Activated B cell treated with CpG ODN at 0.5 μM for 24 hours (primary cell): Measurements from ENCODE around the gene IMPDH1. TPM values are rescaled to one million over a fixed set of nuclear protein-coding genes. Genes with fewer than 3 reads are reported as not detected.

Experiments used
- ATAC-seq: fragments of 200-7000 bp; cut with Tn5 transposase; one replicate; pipeline ENCODE4 v1.10.0; 2021; ENCODE audit warnings: low read depth, mild to moderate bottlenecking, moderate library complexity
- CTCF ChIA-PET: fragments of 350-600 bp; sonication (Branson Sonifier 250); formaldehyde crosslinking; loops from one replicate; lab custom pipeline; 2021; ENCODE audit warnings: antibody characterized with exemption; lab: Charles Lee
- POLR2A ChIA-PET: fragments of 350-600 bp; sonication (Branson Sonifier 250); formaldehyde crosslinking; loops from one replicate; lab custom pipeline; 2021; ENCODE audit warnings: antibody characterized with exemption; lab: Charles Lee
- DNase-seq: peaks from one replicate; pipeline ENCODE4 v3.0.0; 2022
- H3K27ac Mint-ChIP-seq: one replicate; pipeline ENCODE4 v1.8.0; 2020; ENCODE audit warnings: mixed read lengths
- H3K27me3 Mint-ChIP-seq: one replicate; pipeline ENCODE4 v1.8.0; 2021; ENCODE audit warnings: mixed read lengths
- H3K36me3 Mint-ChIP-seq: one replicate; pipeline ENCODE4 v1.8.0; 2021; ENCODE audit warnings: low read depth, mixed read lengths
- H3K4me1 Mint-ChIP-seq: one replicate; pipeline ENCODE4 v1.8.0; 2021; ENCODE audit warnings: mixed read lengths
- H3K4me3 Mint-ChIP-seq: one replicate; pipeline ENCODE4 v1.8.0; 2020; ENCODE audit warnings: mild to moderate bottlenecking, mixed read lengths
- H3K9me3 Mint-ChIP-seq: one replicate; pipeline ENCODE4 v1.8.0; 2020; ENCODE audit warnings: mixed read lengths
- intact Hi-C: fragments of 100-400 bp; cut with micrococcal nuclease; formaldehyde crosslinking; loops from one replicate; pipeline ENCODE4 v1.15.1; 2024
- total RNA-seq: library from RNA; stranded (reverse); gene quantifications from 2 replicates; pipeline ENCODE4 v1.2.3, GENCODE V29; 2022
- TF ChIP-seq, protein P1 (sequence below): fragments of 200-600 bp; IDR thresholded peaks from one replicate; pipeline ENCODE4 v1.8.0; 2022; ENCODE audit warnings: antibody characterized with exemption, mild to moderate bottlenecking

IMPDH1 gene
- total RNA-seq, 1 donor from 2014 or later = 45.8 TPM

DNA sequence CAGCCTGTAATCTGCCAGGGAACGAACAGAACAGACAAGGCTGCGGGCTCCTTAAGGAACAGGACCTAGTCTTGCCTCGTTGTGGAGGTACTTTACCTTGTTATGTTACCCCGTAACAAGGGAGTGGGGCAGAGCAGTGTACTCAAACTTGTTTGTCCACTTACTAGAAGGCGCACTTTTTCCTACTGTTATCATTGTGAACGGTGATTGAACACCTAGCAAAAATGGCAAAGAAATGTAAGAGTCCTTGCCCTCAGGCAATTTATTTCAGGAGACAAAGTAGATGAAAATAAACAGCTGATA, 620 bp upstream of the IMPDH1 start:
- ATAC-seq = no peak
- Mint-ChIP-seq H3K4me3 (peak overlapping the region; percentile 91), H3K36me3 (no peaks in the 10 kb centered on the region), H3K27ac (peak overlapping the region; percentile 72), H3K27me3 (peaks cover 4% of the 10 kb centered on the region), H3K4me1 (peaks cover 34% of the 10 kb centered on the region), H3K9me3 (no peaks in the 10 kb centered on the region)
- ChIA-PET CTCF (interaction anchor here (0.7 to 4.9 kb wide), 3 partner anchors 16 to 51 kb away, joined by 3 to 38 read pairs (median 4); no protein-coding TSS in a partner anchor), POLR2A (interaction anchor here (1.3 to 1.9 kb wide), 2 partner anchors 34 to 67 kb away, joined by 3 to 4 read pairs; partner anchors contain the start of gene RBM28)
- intact Hi-C loops = loop anchor here (10.0 kb wide), 1 partner anchor 324 kb away; the partner anchor contains the start of gene CALU
- TF ChIP-seq, protein P1, sequence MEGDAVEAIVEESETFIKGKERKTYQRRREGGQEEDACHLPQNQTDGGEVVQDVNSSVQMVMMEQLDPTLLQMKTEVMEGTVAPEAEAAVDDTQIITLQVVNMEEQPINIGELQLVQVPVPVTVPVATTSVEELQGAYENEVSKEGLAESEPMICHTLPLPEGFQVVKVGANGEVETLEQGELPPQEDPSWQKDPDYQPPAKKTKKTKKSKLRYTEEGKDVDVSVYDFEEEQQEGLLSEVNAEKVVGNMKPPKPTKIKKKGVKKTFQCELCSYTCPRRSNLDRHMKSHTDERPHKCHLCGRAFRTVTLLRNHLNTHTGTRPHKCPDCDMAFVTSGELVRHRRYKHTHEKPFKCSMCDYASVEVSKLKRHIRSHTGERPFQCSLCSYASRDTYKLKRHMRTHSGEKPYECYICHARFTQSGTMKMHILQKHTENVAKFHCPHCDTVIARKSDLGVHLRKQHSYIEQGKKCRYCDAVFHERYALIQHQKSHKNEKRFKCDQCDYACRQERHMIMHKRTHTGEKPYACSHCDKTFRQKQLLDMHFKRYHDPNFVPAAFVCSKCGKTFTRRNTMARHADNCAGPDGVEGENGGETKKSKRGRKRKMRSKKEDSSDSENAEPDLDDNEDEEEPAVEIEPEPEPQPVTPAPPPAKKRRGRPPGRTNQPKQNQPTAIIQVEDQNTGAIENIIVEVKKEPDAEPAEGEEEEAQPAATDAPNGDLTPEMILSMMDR = no peak
- no peak for DNase-seq

DNA sequence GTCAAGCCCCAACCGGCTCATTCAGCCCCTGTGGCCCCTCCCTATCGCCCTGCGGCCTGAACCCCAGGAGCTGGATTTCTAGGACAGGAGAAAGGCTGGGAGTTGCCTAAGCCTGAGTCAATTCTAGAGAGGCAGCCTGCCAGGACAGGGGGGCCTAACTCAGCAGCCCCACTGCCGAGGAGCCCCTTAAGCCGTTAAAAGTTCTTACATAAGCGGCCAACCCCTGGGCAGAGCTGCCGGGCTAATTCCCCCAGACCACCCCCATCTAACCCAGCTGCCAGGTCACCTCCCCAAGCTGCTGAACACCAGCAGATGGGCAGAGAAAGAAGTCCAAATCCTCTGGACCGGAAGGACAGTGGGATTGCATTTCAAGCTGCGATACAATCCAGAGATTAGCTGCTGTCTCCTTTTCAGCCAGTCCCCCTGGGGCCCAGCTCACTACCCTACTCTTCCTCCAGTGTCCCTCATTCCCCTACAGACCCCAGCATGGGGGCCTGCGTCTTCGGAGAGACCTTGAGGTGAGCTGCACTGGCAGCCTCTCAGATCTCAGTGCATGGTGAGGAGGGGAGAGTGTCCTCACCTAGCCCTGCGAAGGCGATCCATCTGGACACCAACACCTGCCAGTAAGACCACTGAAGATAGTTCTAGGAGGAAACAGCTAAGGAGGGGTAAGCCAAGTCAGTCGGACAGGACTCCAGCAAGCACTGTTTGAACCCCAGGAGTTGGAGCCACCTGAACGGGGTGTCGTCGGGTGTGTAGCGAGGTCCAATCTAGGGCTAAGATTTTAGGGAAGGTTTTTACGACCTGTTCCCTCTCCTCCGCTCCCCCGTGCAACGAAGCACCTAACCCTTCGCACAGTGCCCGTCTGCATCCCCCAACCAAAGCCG, 830 bp downstream of the IMPDH1 start:
- TF ChIP-seq, protein P1 = no peak
- intact Hi-C loops = loop anchor here (1.0 to 10.0 kb wide), 6 partner anchors 18 to 813 kb away; partner anchors contain the start of genes ATP6V1F, HILPDA and RBM28
- H3K27ac Mint-ChIP-seq = peak overlapping the region; percentile 71
- ChIA-PET POLR2A (interaction anchor here (0.7 to 4.7 kb wide), 3 partner anchors 10 to 65 kb away, joined by 3 to 17 read pairs (median 4); partner anchors contain the start of genes HILPDA and RBM28), CTCF (interaction anchor here (1.5 to 4.9 kb wide), 4 partner anchors 10 to 51 kb away, joined by 4 to 38 read pairs (median 6); no protein-coding TSS in a partner anchor)
- no peaks in the 10 kb centered on the region for H3K9me3 Mint-ChIP-seq
- H3K4me3 Mint-ChIP-seq = peak overlapping the region; percentile 81
- DNase-seq (no peak), ATAC-seq (no peak)
- H3K4me1 Mint-ChIP-seq = peaks cover 46% of the 10 kb centered on the region
- no peaks in the 10 kb centered on the region for H3K36me3 Mint-ChIP-seq
- no peaks in the 10 kb centered on the region for H3K27me3 Mint-ChIP-seq

DNA sequence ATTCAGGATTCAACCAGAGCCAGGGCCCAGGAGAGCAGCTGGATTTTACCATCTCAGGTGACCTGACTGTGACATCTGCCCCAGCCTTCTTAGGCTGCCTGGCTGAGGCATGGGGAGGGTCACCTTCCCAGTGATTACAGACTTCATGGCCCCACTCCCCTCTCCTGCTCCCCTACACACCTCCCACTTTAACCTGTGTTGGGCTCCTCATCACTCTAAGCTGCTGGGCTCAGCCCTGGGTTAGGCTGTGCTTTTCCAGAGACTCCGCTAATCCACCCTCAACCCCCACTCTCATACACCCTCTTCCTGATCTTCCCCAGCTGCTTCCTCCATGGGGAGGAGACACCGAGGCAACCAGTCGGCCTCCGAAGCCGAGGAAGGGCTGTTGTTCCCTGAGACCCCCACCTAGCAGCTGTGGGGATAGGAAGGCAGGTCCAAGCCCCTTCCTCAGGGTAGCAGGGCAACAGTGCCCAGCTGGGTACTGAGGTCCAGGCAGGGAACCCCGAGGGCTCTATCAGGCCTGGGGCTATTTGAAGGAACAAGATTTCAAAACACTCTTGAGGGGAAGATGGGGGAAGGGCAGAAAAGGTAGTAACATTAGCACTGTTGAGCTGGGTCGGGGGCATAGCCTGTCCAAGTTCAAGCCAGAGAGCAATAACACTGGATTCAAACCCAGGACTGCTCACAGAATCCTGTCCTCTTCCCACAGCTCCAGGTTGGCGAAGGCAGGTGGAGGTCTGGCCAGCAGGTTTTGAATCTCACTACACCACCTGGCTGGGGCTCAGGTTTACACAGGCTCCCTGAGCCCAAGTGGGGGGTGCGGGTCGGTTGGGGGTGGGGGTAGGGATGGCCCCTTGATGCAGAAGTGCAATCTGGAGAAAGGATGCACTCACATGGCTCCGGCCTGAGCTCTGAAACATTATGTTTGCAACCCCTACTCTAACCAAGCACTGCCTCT, 1.8 kb downstream of the IMPDH1 start:
- peak overlapping the region; percentile 71 for H3K27ac Mint-ChIP-seq
- no peak for DNase-seq
- POLR2A ChIA-PET = interaction anchor here (4.7 kb wide), 1 partner anchor 47 kb away, joined by 17 read pairs; the partner anchor contains the start of gene HILPDA
- intact Hi-C loops = loop anchor here (2.0 to 10.0 kb wide), 3 partner anchors 65 to 814 kb away; partner anchors contain the start of genes ATP6V1F and RBM28
- H3K27me3 Mint-ChIP-seq = no peaks in the 10 kb centered on the region
- H3K4me1 Mint-ChIP-seq = peaks cover 46% of the 10 kb centered on the region
- H3K4me3 Mint-ChIP-seq = peak overlapping the region; percentile 81
- H3K9me3 Mint-ChIP-seq = no peaks in the 10 kb centered on the region
- TF ChIP-seq, protein P1 = no peak
- H3K36me3 Mint-ChIP-seq = peaks cover 2% of the 10 kb centered on the region
- no peak for ATAC-seq
- CTCF ChIA-PET = interaction anchor here (0.9 to 4.9 kb wide), 5 partner anchors 9 to 52 kb away, joined by 4 to 38 read pairs (median 6); no protein-coding TSS in a partner anchor

DNA sequence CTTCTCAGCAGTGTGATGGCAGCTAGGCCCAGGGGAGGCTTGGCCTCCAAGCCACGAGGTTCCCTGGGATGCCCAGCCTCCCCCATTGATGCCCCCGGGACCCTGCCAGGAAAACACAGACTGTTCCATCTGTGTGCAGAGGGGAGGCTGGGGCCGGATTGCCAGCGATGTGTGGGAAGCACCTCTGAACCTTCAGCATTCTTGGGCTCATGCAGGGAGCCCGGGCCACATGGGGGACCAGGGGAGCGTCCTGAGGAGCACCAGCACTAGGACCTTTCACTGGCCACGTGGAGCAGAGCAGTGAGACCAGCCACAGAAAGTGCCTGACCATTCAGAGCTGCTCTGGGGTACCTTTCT, 2.6 kb downstream of the IMPDH1 start:
- TF ChIP-seq, protein P1 = no peak
- no peaks in the 10 kb centered on the region for H3K27me3 Mint-ChIP-seq
- no peak overlapping the region for H3K4me3 Mint-ChIP-seq
- no peaks in the 10 kb centered on the region for H3K9me3 Mint-ChIP-seq
- intact Hi-C loops = loop anchor here (5.0 to 10.0 kb wide), 2 partner anchors 458 to 815 kb away; partner anchors contain the start of gene ATP6V1F
- ChIA-PET CTCF (interaction anchor here (0.9 to 4.9 kb wide), 3 partner anchors 8 to 53 kb away, joined by 4 to 38 read pairs (median 4); no protein-coding TSS in a partner anchor), POLR2A (interaction anchor here (0.5 to 4.7 kb wide), 2 partner anchors 29 to 48 kb away, joined by 3 to 17 read pairs; partner anchors contain the start of gene HILPDA)
- peaks cover 46% of the 10 kb centered on the region for H3K4me1 Mint-ChIP-seq
- peaks cover 9% of the 10 kb centered on the region for H3K36me3 Mint-ChIP-seq
- peak overlapping the region; percentile 53 for H3K27ac Mint-ChIP-seq
- ATAC-seq (no peak), DNase-seq (no peak)
